ENCODE results near the gene DVL1. TPM values are rescaled to one million over a fixed set of nuclear protein-coding genes. Genes with fewer than 3 reads are reported as not detected.

Gene DVL1
- polyA plus RNA-seq, 1 experiment: 23.6 TPM

- ChIA-PET POLR2A (interaction anchor here (0.7 kb wide), 1 partner anchor 19 kb away, joined by 3 read pairs; no protein-coding TSS in a partner anchor), CTCF (no interaction called here)
- no peak overlapping the region for H3K4me3 ChIP-seq (ENCODE audit: low read depth, low read length)
- H3K27me3 ChIP-seq (ENCODE audit: control insufficient read depth, insufficient read depth, low read length): no peaks in the 10 kb centered on the region
- no peak for TF ChIP-seq CTCF (IDR thresholded peaks at IDR 0.05; ENCODE audit: insufficient read depth, low read depth, low read length)
- H3K36me3 ChIP-seq (ENCODE audit: control insufficient read depth, insufficient read depth, low read length): peaks cover 35% of the 10 kb centered on the region
- DNase-seq (ENCODE audit: low read depth): no peak
These were observed 37.8 kb downstream of the DVL1 start for GRCh38 chr1:1311107-1312104.

GRCh38 chr1:1310476-1311053 is 38.7 kb downstream of the DVL1 start:
- DNase-seq (ENCODE audit: low read depth): no peak
- H3K4me3 ChIP-seq (ENCODE audit: low read depth, low read length): no peak overlapping the region
- H3K27me3 ChIP-seq (ENCODE audit: control insufficient read depth, insufficient read depth, low read length): no peaks in the 10 kb centered on the region
- ChIA-PET CTCF (interaction anchor here (0.6 kb wide), 1 partner anchor 61 kb away, joined by 3 read pairs; no protein-coding TSS in a partner anchor), POLR2A (no interaction called here)
- peaks cover 35% of the 10 kb centered on the region for H3K36me3 ChIP-seq (ENCODE audit: control insufficient read depth, insufficient read depth, low read length)
- no peak for TF ChIP-seq CTCF (IDR thresholded peaks at IDR 0.05; ENCODE audit: insufficient read depth, low read depth, low read length)

GRCh38 chr1:1310109-1310385 is 39.2 kb downstream of the DVL1 start:
- ChIA-PET POLR2A (no interaction called here), CTCF (interaction anchor here (0.6 to 1.1 kb wide), 2 partner anchors 61 to 62 kb away, joined by 3 read pairs; no protein-coding TSS in a partner anchor)
- Histone ChIP-seq H3K27me3 (ENCODE audit: control insufficient read depth, insufficient read depth, low read length) (no peaks in the 10 kb centered on the region), H3K4me3 (ENCODE audit: low read depth, low read length) (no peak overlapping the region), H3K36me3 (ENCODE audit: control insufficient read depth, insufficient read depth, low read length) (peaks cover 35% of the 10 kb centered on the region)
- no peak for DNase-seq (ENCODE audit: low read depth)
- no peak for TF ChIP-seq CTCF (IDR thresholded peaks at IDR 0.05; ENCODE audit: insufficient read depth, low read depth, low read length)

GRCh38 chr1:1309251-1310108 is 39.7 kb downstream of the DVL1 start:
- DNase-seq (ENCODE audit: low read depth): no peak
- no peak for TF ChIP-seq CTCF (IDR thresholded peaks at IDR 0.05; ENCODE audit: insufficient read depth, low read depth, low read length)
- Histone ChIP-seq H3K27me3 (ENCODE audit: control insufficient read depth, insufficient read depth, low read length) (no peaks in the 10 kb centered on the region), H3K36me3 (ENCODE audit: control insufficient read depth, insufficient read depth, low read length) (peaks cover 33% of the 10 kb centered on the region), H3K4me3 (ENCODE audit: low read depth, low read length) (peak overlapping the region; percentile 88)
- ChIA-PET CTCF (interaction anchor here (0.6 to 1.1 kb wide), 3 partner anchors 62 to 187 kb away, joined by 3 read pairs; no protein-coding TSS in a partner anchor), POLR2A (interaction anchor here (0.6 kb wide), 2 partner anchors 48 to 53 kb away, joined by 3 read pairs; no protein-coding TSS in a partner anchor)
